Body of pancreas (tissue), 4 donors: ENCODE results near the gene FGR. TPM values are rescaled to one million over a fixed set of nuclear protein-coding genes. Genes with fewer than 3 reads are reported as not detected.

Experiments
- ATAC-seq: fragments of 150-250 bp; one replicate; pipeline ENCODE4 v1.9.1; 2016
- DNase-seq, 4 donors: peaks; one replicate each; pipeline ENCODE4 v3.0.0-alpha.2; 2019
- H3K27ac ChIP-seq, 4 donors: fragments of 200-600 bp; sonication (generic); 1 replicate in 3 of 4; 2 replicates in 1 of 4; pipeline versions ENCODE4 v1.5.1 to v1.6.1; 2016 to 2019; ENCODE audit warnings: mild to moderate bottlenecking in 1 of 4, mixed read lengths in 1 of 4, moderate library complexity in 1 of 4
- H3K27me3 ChIP-seq, 2 donors: fragments of 200-600 bp; sonication (generic); one replicate each; pipeline ENCODE4 v1.6.0; 2016; ENCODE audit warnings: mild to moderate bottlenecking in 1 of 2
- H3K36me3 ChIP-seq, 2 donors: fragments of 200-600 bp; sonication (generic); replicated peaks in 1 of 2; 2 replicates each; pipeline ENCODE4 v1.5.1; 2016; ENCODE audit warnings: low read depth in 2 of 2; ENCODE audit not compliant: insufficient read depth in 1 of 2
- H3K4me1 ChIP-seq: fragments of 200-600 bp; sonication (generic); one replicate; pipeline ENCODE4 v1.6.0; 2016
- H3K4me3 ChIP-seq, 2 donors: fragments of 200-600 bp; sonication (generic); 1 replicate in 1 of 2; 2 replicates in 1 of 2; pipeline ENCODE4 v1.5.1; 2016 to 2019
- H3K9me3 ChIP-seq, 3 donors: fragments of 200-600 bp; sonication (generic); 1 replicate in 2 of 3; 2 replicates in 1 of 3; pipeline ENCODE4 v1.5.1; 2016
- POLR2A ChIP-seq, 3 donors: fragments of 450-650 bp; IDR thresholded peaks; one replicate each; pipeline ENCODE4 v1.6.1; 2016; ENCODE audit warnings: antibody characterized with exemption in 3 of 3, mild to moderate bottlenecking in 2 of 3
- WGBS, 2 donors: methylation state at CpG; one replicate each; pipeline ENCODE4 v1.1.5; 2017; 5-methylcytosine and 5-hydroxymethylcytosine counted together
- intact Hi-C: fragments of 100-400 bp; cut with DNase I; formaldehyde crosslinking; loops from one replicate; pipeline ENCODE4 v1.15.1; 2023
- total RNA-seq, 2 donors: library from RNA; depleted of rRNA; stranded (reverse); fragments of >200 nt; gene quantifications; one replicate each; pipeline ENCODE4 v1.1.0, GENCODE V29; 2016
- TF ChIP-seq, protein P1 (sequence below), 7 experiments: fragments of 450-650 bp in 4 of 7; fragments of 200-600 bp in 3 of 7; sonication (generic) in 3 of 7; IDR thresholded peaks; one replicate each; pipeline ENCODE4 v1.5.1; 2016 to 2019; ENCODE audit warnings: antibody characterized with exemption in 7 of 7

FGR gene
- total RNA-seq, 2 donors from 2014 or later, result 3.0 to 5.4 TPM

DNA sequence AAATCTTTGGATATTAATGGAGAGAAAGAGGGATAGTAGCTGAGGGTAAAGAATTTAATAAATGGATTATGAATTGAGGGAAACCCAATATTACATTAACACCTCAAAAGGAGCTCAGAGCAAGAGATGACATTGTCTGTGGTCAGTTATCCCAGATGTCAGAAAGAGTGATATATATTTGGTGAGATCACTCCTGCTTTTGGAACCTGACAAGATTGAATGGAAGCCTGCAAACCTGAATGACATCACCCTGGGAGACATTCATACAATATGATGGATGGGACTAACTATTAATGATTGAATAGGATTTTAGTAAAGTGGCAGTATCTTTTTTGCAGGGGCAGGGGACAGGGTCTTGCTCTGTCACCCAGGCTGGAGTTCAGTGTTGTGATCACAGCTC, 43.8 kb upstream of the FGR start:
- TF ChIP-seq POLR2A (IDR thresholded peaks at IDR 0.05), result no peak
- TF ChIP-seq, protein P1, sequence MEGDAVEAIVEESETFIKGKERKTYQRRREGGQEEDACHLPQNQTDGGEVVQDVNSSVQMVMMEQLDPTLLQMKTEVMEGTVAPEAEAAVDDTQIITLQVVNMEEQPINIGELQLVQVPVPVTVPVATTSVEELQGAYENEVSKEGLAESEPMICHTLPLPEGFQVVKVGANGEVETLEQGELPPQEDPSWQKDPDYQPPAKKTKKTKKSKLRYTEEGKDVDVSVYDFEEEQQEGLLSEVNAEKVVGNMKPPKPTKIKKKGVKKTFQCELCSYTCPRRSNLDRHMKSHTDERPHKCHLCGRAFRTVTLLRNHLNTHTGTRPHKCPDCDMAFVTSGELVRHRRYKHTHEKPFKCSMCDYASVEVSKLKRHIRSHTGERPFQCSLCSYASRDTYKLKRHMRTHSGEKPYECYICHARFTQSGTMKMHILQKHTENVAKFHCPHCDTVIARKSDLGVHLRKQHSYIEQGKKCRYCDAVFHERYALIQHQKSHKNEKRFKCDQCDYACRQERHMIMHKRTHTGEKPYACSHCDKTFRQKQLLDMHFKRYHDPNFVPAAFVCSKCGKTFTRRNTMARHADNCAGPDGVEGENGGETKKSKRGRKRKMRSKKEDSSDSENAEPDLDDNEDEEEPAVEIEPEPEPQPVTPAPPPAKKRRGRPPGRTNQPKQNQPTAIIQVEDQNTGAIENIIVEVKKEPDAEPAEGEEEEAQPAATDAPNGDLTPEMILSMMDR (IDR thresholded peaks at IDR 0.05), result no peak
- H3K4me3 ChIP-seq, result no peak overlapping the region
- DNase-seq (no peak), ATAC-seq (no peak)
- H3K27me3 ChIP-seq, result no peaks in the 10 kb centered on the region
- intact Hi-C loops, result no loop called here
- peaks cover 0 to 4% (median 0%) of the 10 kb centered on the region in 3 donors for H3K9me3 ChIP-seq
- no peaks in the 10 kb centered on the region for H3K4me1 ChIP-seq
- H3K36me3 ChIP-seq, result no peaks in the 10 kb centered on the region
- H3K27ac ChIP-seq, result no peak overlapping the region

DNA sequence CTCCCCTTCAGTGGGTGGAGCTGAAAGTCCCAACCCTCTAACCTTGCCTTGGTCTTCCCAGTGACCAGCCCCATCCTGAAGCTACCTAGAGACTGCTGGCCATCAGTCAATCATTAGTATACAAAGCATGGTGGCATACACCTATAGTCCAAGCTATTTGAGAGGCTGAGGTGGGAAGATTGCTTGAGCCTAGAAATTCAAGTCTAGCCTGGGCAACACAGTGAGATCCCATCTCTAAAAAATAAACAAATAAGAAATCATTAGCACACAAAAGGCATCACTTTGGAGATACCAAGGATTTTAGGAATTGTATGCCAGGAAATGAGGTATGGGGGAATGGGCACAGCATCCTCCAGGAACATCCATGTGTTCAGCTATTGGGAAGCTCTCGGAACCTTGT, 41.4 kb upstream of the FGR start:
- ATAC-seq (no peak), DNase-seq (no peak)
- no peak overlapping the region for H3K4me3 ChIP-seq
- H3K27ac ChIP-seq, result no peak overlapping the region
- WGBS, 2 donors, result 100% methylated on average over 1 of the region's 1 CpG
- H3K27me3 ChIP-seq, result no peaks in the 10 kb centered on the region
- no peaks in the 10 kb centered on the region for H3K36me3 ChIP-seq
- TF ChIP-seq, protein P1 (IDR thresholded peaks at IDR 0.05), result no peak
- TF ChIP-seq POLR2A (IDR thresholded peaks at IDR 0.05), result no peak
- peaks cover 14% of the 10 kb centered on the region for H3K4me1 ChIP-seq
- intact Hi-C loops, result no loop called here
- H3K9me3 ChIP-seq, result no peaks in the 10 kb centered on the region

DNA sequence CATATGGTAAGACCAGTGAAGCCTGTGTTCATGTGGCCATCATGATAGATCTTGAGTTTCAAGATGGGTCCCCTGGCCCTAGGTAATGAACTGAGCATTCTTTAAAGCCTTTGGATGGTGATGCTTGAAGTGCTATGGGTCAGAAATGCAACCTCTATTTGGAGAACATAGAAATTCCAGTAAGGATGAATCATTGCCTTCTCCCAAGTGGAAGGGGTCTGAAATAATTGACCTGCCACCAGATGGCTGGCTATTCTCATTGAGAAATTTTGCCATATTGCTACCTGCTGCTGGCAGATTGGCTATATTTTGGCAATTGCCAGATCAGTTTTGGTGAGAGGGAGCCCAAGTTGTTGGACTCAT, 37.7 kb upstream of the FGR start:
- H3K27ac ChIP-seq, result peak overlapping the region; percentile 59 to 86 (median 78)
- DNase-seq (no peak), ATAC-seq (no peak)
- intact Hi-C loops, result no loop called here
- TF ChIP-seq POLR2A (IDR thresholded peaks at IDR 0.05), result no peak
- TF ChIP-seq, protein P1 (IDR thresholded peaks at IDR 0.05), result no peak
- H3K36me3 ChIP-seq, result no peaks in the 10 kb centered on the region
- H3K27me3 ChIP-seq, result no peaks in the 10 kb centered on the region
- peaks cover 24% of the 10 kb centered on the region for H3K4me1 ChIP-seq
- H3K4me3 ChIP-seq, result no peak overlapping the region
- H3K9me3 ChIP-seq, result no peaks in the 10 kb centered on the region

DNA sequence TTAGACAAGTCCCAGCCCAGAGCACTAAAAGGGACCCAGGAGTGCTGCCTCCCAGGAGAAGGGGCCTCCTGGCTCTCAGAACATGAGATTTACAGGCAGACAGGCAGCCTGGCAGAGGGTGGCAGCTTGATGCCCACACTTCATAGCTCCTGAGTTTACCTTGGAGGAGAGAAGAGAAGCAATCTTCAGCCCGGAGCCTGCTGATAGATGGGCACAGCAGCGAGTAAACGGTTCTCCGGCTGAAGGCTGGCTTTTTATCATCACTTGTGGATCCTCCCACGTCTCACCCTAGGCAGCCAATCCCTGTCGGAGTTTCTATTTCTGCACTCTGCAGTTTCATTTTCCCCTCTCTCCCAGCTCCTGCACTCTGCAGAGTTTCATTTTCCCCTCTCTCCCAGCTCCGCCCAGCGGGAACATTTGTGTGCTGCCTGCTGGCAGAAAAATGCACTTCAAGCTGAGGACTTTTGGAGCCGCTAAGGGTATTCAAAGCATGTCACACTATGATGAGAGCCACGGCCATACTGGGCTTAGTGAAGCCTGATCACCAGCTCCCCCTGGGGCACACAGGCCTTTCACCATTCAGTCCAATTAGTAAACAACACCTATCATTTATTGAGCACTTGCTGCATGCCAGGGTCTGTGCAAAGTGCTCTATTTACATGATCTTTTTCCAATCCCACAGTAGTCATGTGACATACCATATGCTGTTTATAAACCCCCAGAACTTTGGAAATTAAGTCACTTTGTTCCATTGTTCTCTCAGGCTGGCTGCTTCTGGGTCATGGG, 37.2 kb upstream of the FGR start, which contains the start of gene IFI6:
TSS of gene IFI6 (minus strand) at position 229 of the 786 bp plus-strand sequence. CDS start 2,878 bp downstream, outside the sequence.
- Histone ChIP-seq H3K4me1 (peaks cover 24% of the 10 kb centered on the region), H3K27me3 (no peaks in the 10 kb centered on the region), H3K27ac (peak within 1 kb of the TSS; percentile 59 to 86 (median 78)), H3K9me3 (no peaks in the 10 kb centered on the region), H3K36me3 (no peaks in the 10 kb centered on the region), H3K4me3 (peak within 1 kb of the TSS in 1 of 2 donors; percentile 20)
- peak; percentile 98 for ATAC-seq
- peak; percentile 81 to 92 (median 88) for DNase-seq
- 0 to 1% methylated on average over 9 to 10 of the region's 10 CpGs for WGBS, 2 donors
- TF ChIP-seq, protein P1 (IDR thresholded peaks at IDR 0.05), result peak in 6 of 7 experiments; percentile 26 to 67 (median 57)
- peak in 2 of 3 donors; percentile 57 to 58 for TF ChIP-seq POLR2A (IDR thresholded peaks at IDR 0.05)
- intact Hi-C loops, result no loop called here

DNA sequence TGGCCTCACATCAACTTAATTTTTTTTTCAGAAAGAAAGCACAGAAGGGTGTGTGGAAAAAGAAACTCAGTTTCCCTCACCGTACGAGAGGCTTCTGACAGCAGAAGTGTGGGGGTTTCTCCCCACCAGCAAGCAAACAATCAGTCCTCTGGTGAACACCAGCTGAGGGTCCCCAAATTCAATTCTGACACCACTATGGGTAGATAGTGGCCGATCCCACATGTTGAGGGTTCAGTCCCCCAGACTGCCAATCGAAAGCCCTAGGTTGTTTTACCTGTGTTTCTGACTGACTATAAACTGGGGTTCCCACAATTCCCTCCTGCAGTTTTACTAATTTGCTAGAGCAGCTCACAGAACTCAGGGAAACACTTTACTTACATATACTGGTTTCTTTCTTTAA, 34.9 kb upstream of the FGR start:
- Histone ChIP-seq H3K9me3 (no peaks in the 10 kb centered on the region), H3K27me3 (no peaks in the 10 kb centered on the region), H3K27ac (no peak overlapping the region), H3K4me1 (peaks cover 24% of the 10 kb centered on the region), H3K36me3 (no peaks in the 10 kb centered on the region), H3K4me3 (no peak overlapping the region)
- TF ChIP-seq POLR2A (IDR thresholded peaks at IDR 0.05), result no peak
- TF ChIP-seq, protein P1 (IDR thresholded peaks at IDR 0.05), result no peak
- intact Hi-C loops, result no loop called here
- 61 to 71% methylated on average over 4 of the region's 4 CpGs for WGBS, 2 donors
- DNase-seq (no peak), ATAC-seq (no peak)
